Right atrium auricular region (tissue), 2 donors: ENCODE measurements around the gene ACP1. TPM values are rescaled to one million over a fixed set of nuclear protein-coding genes. Genes with fewer than 3 reads are reported as not detected.

ENCODE experiments used
- DNase-seq: peaks from one replicate; pipeline ENCODE4 v3.0.0-alpha.2; 2019; ENCODE audit warnings: low spot score
- H3K27ac ChIP-seq, 2 donors: fragments of 200-600 bp; sonication (generic); 1 replicate in 1 of 2; 2 replicates in 1 of 2; pipeline ENCODE4 v1.5.1; 2016 to 2019
- H3K27me3 ChIP-seq, 2 donors: fragments of 200-600 bp; sonication (generic); one replicate each; pipeline versions ENCODE4 v1.5.1 to v1.6.0; 2017 to 2019
- H3K36me3 ChIP-seq: fragments of 200-600 bp; sonication (generic); one replicate; pipeline ENCODE4 v1.5.1; 2016
- H3K4me1 ChIP-seq, 2 donors: fragments of 200-600 bp; sonication (generic); one replicate each; pipeline versions ENCODE4 v1.5.1 to v1.6.0; 2017 to 2019
- H3K4me3 ChIP-seq, 2 donors: fragments of 200-600 bp; sonication (generic); 1 replicate in 1 of 2; 2 replicates in 1 of 2; pipeline ENCODE4 v1.5.1; 2017 to 2019; ENCODE audit warnings: mild to moderate bottlenecking in 1 of 2, moderate library complexity in 1 of 2
- H3K9me3 ChIP-seq, 2 donors: fragments of 200-600 bp; sonication (generic); one replicate each; pipeline ENCODE4 v1.5.1; 2019
- CTCF ChIP-seq, 2 donors: fragments of 200-600 bp; sonication (generic); IDR thresholded peaks; one replicate each; pipeline ENCODE4 v1.5.1; 2019; ENCODE audit warnings: antibody characterized with exemption in 2 of 2
- total RNA-seq, 2 donors: library from RNA; depleted of rRNA; stranded (reverse); fragments of >200 nt; gene quantifications; one replicate each; pipeline ENCODE4 v1.1.0, GENCODE V29; 2016

Gene ACP1
- total RNA-seq, 2 donors from 2014 or later, result 46.2 to 59.5 TPM

GRCh38 chr2:228518-229278, 36.0 kb upstream of the ACP1 start:
- Histone ChIP-seq H3K36me3 (peaks cover 20% of the 10 kb centered on the region), H3K4me3 (no peak overlapping the region)
- no peak for DNase-seq

GRCh38 chr2:231521-232185, 33.1 kb upstream of the ACP1 start:
- Histone ChIP-seq H3K4me3 (no peak overlapping the region), H3K27ac (no peak overlapping the region), H3K9me3 (no peaks in the 10 kb centered on the region), H3K4me1 (no peaks in the 10 kb centered on the region), H3K36me3 (peaks cover 15% of the 10 kb centered on the region), H3K27me3 (no peaks in the 10 kb centered on the region)
- no peak for DNase-seq
- no peak for TF ChIP-seq CTCF (IDR thresholded peaks at IDR 0.05)

More at GRCh38 chr2:228518-229278, 36.0 kb upstream of the ACP1 start:
- Histone ChIP-seq H3K9me3 (no peaks in the 10 kb centered on the region), H3K4me1 (no peaks in the 10 kb centered on the region), H3K27ac (no peak overlapping the region), H3K27me3 (no peaks in the 10 kb centered on the region)
- no peak for TF ChIP-seq CTCF (IDR thresholded peaks at IDR 0.05)

- H3K27ac ChIP-seq, result no peak overlapping the region
- no peak for TF ChIP-seq CTCF (IDR thresholded peaks at IDR 0.05)
- DNase-seq, result no peak
- H3K4me3 ChIP-seq, result no peak overlapping the region
- peaks cover 12% of the 10 kb centered on the region for H3K36me3 ChIP-seq
- no peaks in the 10 kb centered on the region for H3K27me3 ChIP-seq
- no peaks in the 10 kb centered on the region for H3K4me1 ChIP-seq
- no peaks in the 10 kb centered on the region for H3K9me3 ChIP-seq
These were observed 31.7 kb upstream of the ACP1 start for GRCh38 chr2:233030-233429.

- Histone ChIP-seq H3K36me3 (peaks cover 12% of the 10 kb centered on the region), H3K4me3 (no peak overlapping the region), H3K9me3 (no peaks in the 10 kb centered on the region), H3K4me1 (no peaks in the 10 kb centered on the region), H3K27me3 (no peaks in the 10 kb centered on the region), H3K27ac (no peak overlapping the region)
- no peak for TF ChIP-seq CTCF (IDR thresholded peaks at IDR 0.05)
- no peak for DNase-seq
These were observed 30.3 kb upstream of the ACP1 start for GRCh38 chr2:234421-234820.

GRCh38 chr2:236993-237539, 27.7 kb upstream of the ACP1 start:
- H3K36me3 ChIP-seq, result no peaks in the 10 kb centered on the region
- no peak overlapping the region for H3K4me3 ChIP-seq
- H3K27me3 ChIP-seq, result no peaks in the 10 kb centered on the region
- H3K4me1 ChIP-seq, result no peaks in the 10 kb centered on the region
- no peak for TF ChIP-seq CTCF (IDR thresholded peaks at IDR 0.05)
- H3K27ac ChIP-seq, result no peak overlapping the region
- H3K9me3 ChIP-seq, result peaks cover 0 to 4% of the 10 kb centered on the region in 2 donors
- no peak for DNase-seq
